AG20443 (cell line): ENCODE measurements around the gene WBP11.

Source experiments
- DNase-seq: peaks from one replicate; pipeline ENCODE4 v3.0.0; 2012; ENCODE audit warnings: low spot score, mixed read lengths

The WBP11 gene

GRCh38 chr12:14803011-14803829 is at the start of gene WBP11, which contains the start of gene C12orf60:
WBP11 (minus strand) TSS chr12:14803478; CDS start chr12:14801383, 2,095 bp downstream.
C12orf60 (plus strand) TSS chr12:14803670; CDS start chr12:14822936, 19,266 bp downstream.
- peak; percentile 95 for DNase-seq

GRCh38 chr12:14852880-14853279 is 49.6 kb upstream of the WBP11 start:
- DNase-seq: no peak

- no peak for DNase-seq
Observed at GRCh38 chr12:14850929-14851663, 47.8 kb upstream of the WBP11 start.

- no peak for DNase-seq
Observed at GRCh38 chr12:14849661-14850060, 46.4 kb upstream of the WBP11 start.

GRCh38 chr12:14846876-14847580 is 43.8 kb upstream of the WBP11 start:
- no peak for DNase-seq

- DNase-seq: no peak
Observed at GRCh38 chr12:14846042-14846587, 42.8 kb upstream of the WBP11 start.

- peak; percentile 70 for DNase-seq
Observed at GRCh38 chr12:14845350-14845750, 42.1 kb upstream of the WBP11 start.

- DNase-seq: no peak
Observed at GRCh38 chr12:14844401-14844800, 41.1 kb upstream of the WBP11 start.

- no peak for DNase-seq
Observed at GRCh38 chr12:14843425-14843887, 40.2 kb upstream of the WBP11 start, which contains the start of gene ART4. ART4 (minus strand) TSS chr12:14843526; CDS start chr12:14843113, 413 bp downstream.

GRCh38 chr12:14842315-14842714 is 39.0 kb upstream of the WBP11 start:
- DNase-seq: no peak

GRCh38 chr12:14841761-14842160 is 38.5 kb upstream of the WBP11 start:
- DNase-seq: peak; percentile 69

GRCh38 chr12:14840616-14841015 is 37.3 kb upstream of the WBP11 start:
- no peak for DNase-seq

- no peak for DNase-seq
Observed at GRCh38 chr12:14839262-14839661, 36.0 kb upstream of the WBP11 start.

- DNase-seq: peak; percentile 59
Observed at GRCh38 chr12:14836336-14837210, 33.3 kb upstream of the WBP11 start.

- no peak for DNase-seq
Observed at GRCh38 chr12:14834509-14834908, 31.2 kb upstream of the WBP11 start.

GRCh38 chr12:14833952-14834351 is 30.7 kb upstream of the WBP11 start:
- no peak for DNase-seq

- DNase-seq: no peak
Observed at GRCh38 chr12:14833336-14833735, 30.1 kb upstream of the WBP11 start.

- DNase-seq: peak; percentile 36
Observed at GRCh38 chr12:14828892-14829291, 25.6 kb upstream of the WBP11 start.

GRCh38 chr12:14827043-14827442 is 23.8 kb upstream of the WBP11 start:
- DNase-seq: no peak

- no peak for DNase-seq
Observed at GRCh38 chr12:14826491-14826890, 23.2 kb upstream of the WBP11 start.

- DNase-seq: no peak
Observed at GRCh38 chr12:14825256-14825655, 22.0 kb upstream of the WBP11 start.
